Endothelial cell of umbilical vein (primary cell): ENCODE data around the gene IFNL3. TPM values are rescaled to one million over a fixed set of nuclear protein-coding genes. Genes with fewer than 3 reads are reported as not detected.

Experiments used
- BruUV-seq: library from RNA; stranded (reverse); fragments of 400-500 nt; replicated peaks from 2 replicates; lab custom pipeline; 2021; lab: Mats Ljungman, UMichigan
- CTCF ChIA-PET: fragments of 300-600, 350-600 bp; sonication (Branson Sonifier 250); formaldehyde crosslinking; loops from one replicate; lab custom pipeline; 2021; ENCODE audit warnings: antibody characterized with exemption, inconsistent platforms; lab: Charles Lee
- POLR2A ChIA-PET: fragments of 300-600, 350-600 bp; sonication (Branson Sonifier 250); formaldehyde crosslinking; loops from one replicate; lab custom pipeline; 2021; ENCODE audit warnings: antibody characterized with exemption, inconsistent platforms; lab: Charles Lee
- DNase-seq: peaks from one replicate; pipeline ENCODE4 v3.0.0-alpha.2; 2011; ENCODE audit warnings: low read depth, low spot score
- FAIRE-seq: peaks from 2 replicates; lab custom pipeline; 2011; peaks lifted over from hg19 to GRCh38; lab: Jason Lieb, UNC
- H2AFZ ChIP-seq: 2 replicates; pipeline ENCODE4 v1.6.0; 2012; ENCODE audit warnings: low read depth, low read length, control low read depth, inconsistent platforms
- H3K27ac ChIP-seq: 2 replicates; pipeline ENCODE4 v1.5.1; 2011; ENCODE audit warnings: low read depth, mild to moderate bottlenecking, control low read depth, low read length, moderate library complexity; ENCODE audit not compliant: insufficient read depth
- H3K27me3 ChIP-seq, 2 experiments: 2 replicates each; pipeline versions ENCODE4 v1.6.0 to v1.6.1; 2011; ENCODE audit warnings: low read length in 2 of 2, mixed read lengths in 1 of 2; ENCODE audit not compliant: control insufficient read depth in 2 of 2, insufficient read depth in 2 of 2
- H3K36me3 ChIP-seq, 2 experiments: 2 replicates in 1 of 2; 3 replicates in 1 of 2; pipeline ENCODE4 v1.5.1; 2011; ENCODE audit warnings: low read length in 2 of 2, mild to moderate bottlenecking in 1 of 2, moderate library complexity in 1 of 2; ENCODE audit not compliant: control insufficient read depth in 2 of 2, insufficient read depth in 2 of 2; ENCODE audit errors: extremely low read depth in 1 of 2
- H3K4me1 ChIP-seq: 3 replicates; pipeline ENCODE4 v1.5.1; 2011; ENCODE audit warnings: mild to moderate bottlenecking, low read length; ENCODE audit not compliant: control insufficient read depth, insufficient read depth; ENCODE audit errors: extremely low read depth
- H3K4me2 ChIP-seq: 2 replicates; pipeline ENCODE4 v1.6.1; 2011; ENCODE audit warnings: low read length, control low read depth, mixed read lengths; ENCODE audit not compliant: insufficient read depth
- H3K4me3 ChIP-seq, 3 experiments: fragments of 200-600 bp in 1 of 3; sonication (generic), shearing (Covaris generic) in 1 of 3; replicated peaks in 1 of 3; 2 replicates each; pipeline ENCODE4 v1.5.1; 2011 to 2016; ENCODE audit warnings: control low read depth in 3 of 3, low read length in 3 of 3, mild to moderate bottlenecking in 2 of 3, inconsistent platforms in 1 of 3, low read depth in 1 of 3, moderate library complexity in 1 of 3; ENCODE audit not compliant: insufficient read depth in 1 of 3
- H3K79me2 ChIP-seq: 2 replicates; pipeline ENCODE4 v1.6.0; 2012; ENCODE audit warnings: low read length, inconsistent platforms; ENCODE audit not compliant: control insufficient read depth, insufficient read depth
- H3K9ac ChIP-seq: replicated peaks from 2 replicates; pipeline ENCODE3; 2011; ENCODE audit warnings: low read length, control low read depth; ENCODE audit not compliant: insufficient read depth; ENCODE audit errors: extremely low read depth
- H3K9me1 ChIP-seq: replicated peaks from 3 replicates; pipeline ENCODE4 v1.6.0; 2011; ENCODE audit warnings: mild to moderate bottlenecking, low read length; ENCODE audit not compliant: control insufficient read depth, insufficient read depth; ENCODE audit errors: extremely low read depth
- H3K9me3 ChIP-seq: replicated peaks from 2 replicates; pipeline ENCODE4 v1.5.1; 2012; ENCODE audit warnings: low read length, inconsistent platforms; ENCODE audit not compliant: control insufficient read depth, insufficient read depth
- H4K20me1 ChIP-seq: replicated peaks from 2 replicates; pipeline ENCODE3; 2011; ENCODE audit warnings: mild to moderate bottlenecking, low read length; ENCODE audit not compliant: control insufficient read depth, insufficient read depth; ENCODE audit errors: extremely low read depth
- CTCF ChIP-seq, 2 donors: IDR thresholded peaks; 1 replicate in 1 of 2; 2 replicates in 1 of 2; pipeline ENCODE4 v1.5.1; 2011; ENCODE audit warnings: low read length in 2 of 2, mild to moderate bottlenecking in 2 of 2, moderate library complexity in 2 of 2, control low read depth in 1 of 2, inconsistent platforms in 1 of 2, low read depth in 1 of 2; ENCODE audit not compliant: insufficient read depth in 1 of 2; ENCODE audit errors: extremely low read depth in 1 of 2
- EZH2 ChIP-seq: IDR thresholded peaks from 2 replicates; pipeline ENCODE4 v1.6.1; 2012; ENCODE audit warnings: borderline replicate concordance, low read depth, mild to moderate bottlenecking, moderate library complexity, low read length, inconsistent platforms; ENCODE audit not compliant: severe bottlenecking
- FOS ChIP-seq: IDR thresholded peaks from 2 replicates; pipeline ENCODE4 v1.6.1; 2011; ENCODE audit warnings: mild to moderate bottlenecking, low read length, moderate library complexity, borderline replicate concordance; ENCODE audit not compliant: insufficient read depth
- GATA2 ChIP-seq: IDR thresholded peaks from 2 replicates; pipeline ENCODE4 v1.7.0; 2011; ENCODE audit warnings: low read depth, mild to moderate bottlenecking, moderate library complexity, mixed read lengths, low read length; ENCODE audit not compliant: insufficient read length, insufficient read depth
- JUN ChIP-seq: IDR thresholded peaks from 2 replicates; pipeline ENCODE4 v1.6.1; 2011; ENCODE audit warnings: borderline replicate concordance, low read depth; ENCODE audit not compliant: insufficient read length, insufficient read depth
- MAX ChIP-seq: IDR thresholded peaks from 2 replicates; pipeline ENCODE4 v1.6.1; 2011; ENCODE audit not compliant: insufficient read depth, insufficient read length
- MYC ChIP-seq: IDR thresholded peaks from one replicate; pipeline ENCODE4 v1.6.1; 2011; ENCODE audit warnings: mild to moderate bottlenecking, low read depth, low read length
- POLR2A ChIP-seq: IDR thresholded peaks from 2 replicates; pipeline ENCODE4 v1.6.1; 2012; ENCODE audit warnings: low read depth, mild to moderate bottlenecking, control low read depth, low read length
- POLR2AphosphoS5 ChIP-seq: IDR thresholded peaks from 2 replicates; pipeline ENCODE4 v1.6.1; 2012; ENCODE audit warnings: low read depth, mild to moderate bottlenecking, control low read depth, low read length, moderate library complexity; ENCODE audit not compliant: insufficient read depth
- dilution Hi-C: fragments of 300-500 bp; cut with MboI; formaldehyde crosslinking; loops from one replicate; pipeline ENCODE4 v1.15.0; 2019; ENCODE audit warnings: low sequenced_read_pairs; ENCODE audit not compliant: extremely low pct_ligation_motif_present
- intact Hi-C: fragments of 100-400 bp; cut with micrococcal nuclease; formaldehyde crosslinking; loops from one replicate; pipeline ENCODE4 v1.10.0; 2022
- polyA plus RNA-seq, 4 experiments: library from polyadenylated mRNA; depleted of rRNA in 3 of 4; stranded (reverse) in 3 of 4; unstranded in 1 of 4; fragments of >200 nt; gene quantifications; 2 replicates each; pipeline versions ENCODE4 v1.2.1 to v1.2.3, GENCODE V29; 2011 to 2012; ENCODE audit warnings: missing spikeins in 1 of 4
- total RNA-seq: library from RNA; stranded (reverse); gene quantifications from 2 replicates; pipeline ENCODE4 v1.2.3, GENCODE V29; 2021

The IFNL3 gene
- total and polyA plus RNA-seq, 2 donors (not counting 3 experiments of a cell fraction or from before 2014, with no cell fraction given): not detected

GRCh38 chr19:39251846-39252245, 7.0 kb upstream of the IFNL3 start:
- intact Hi-C loops (no loop called here), dilution Hi-C loops (no loop called here)
- no peak overlapping the region for H3K4me2 ChIP-seq
- no peaks in the 10 kb centered on the region for H3K9me3 ChIP-seq
- H3K27ac ChIP-seq: no peak overlapping the region
- no peaks in the 10 kb centered on the region for H3K79me2 ChIP-seq
- ChIA-PET CTCF (no interaction called here), POLR2A (no interaction called here)
- DNase-seq (no peak), FAIRE-seq (no peak)
- no TSS peak for BruUV-seq
- no peaks in the 10 kb centered on the region for H3K9me1 ChIP-seq
- H4K20me1 ChIP-seq: no peaks in the 10 kb centered on the region
- H3K4me1 ChIP-seq: no peaks in the 10 kb centered on the region
- H3K4me3 ChIP-seq: no peak overlapping the region
- no peak overlapping the region for H3K9ac ChIP-seq
- TF ChIP-seq POLR2AphosphoS5 (no peak), POLR2A (no peak), EZH2 (no peak), MYC (no peak), MAX (no peak), JUN (no peak), GATA2 (no peak), CTCF (IDR thresholded peaks at IDR 0.05; ENCODE audit: extremely low read depth in 1 of 2, insufficient read depth in 1 of 2, low read depth in 1 of 2, low read length in 2 of 2) (no peak), FOS (no peak)
- H3K36me3 ChIP-seq: no peaks in the 10 kb centered on the region
- peaks cover 32 to 36% of the 10 kb centered on the region in 2 experiments for H3K27me3 ChIP-seq
- H2AFZ ChIP-seq: no peak overlapping the region
